HG02588 (cell line): Measurements from ENCODE around the gene RBMS3.
"Not testable (repeated sequence)": the region's sequence is repeated elsewhere in the genome, so short reads cannot be mapped to it uniquely, and the experiment has no call there.

Experiments used
- ATAC-seq: cut with Tn5 transposase; IDR thresholded peaks from one replicate; pipeline ENCODE4 v1.9.1; 2021; ENCODE audit warnings: mild to moderate bottlenecking, moderate library complexity; ENCODE audit not compliant: unreplicated experiment

Gene RBMS3

GRCh38 chr3:29382409-29382808 is 101.5 kb downstream of the RBMS3 start:
- no peak for ATAC-seq

- ATAC-seq = no peak
These were observed 102.0 kb downstream of the RBMS3 start for GRCh38 chr3:29382845-29383244.

GRCh38 chr3:29384640-29385039 is 103.8 kb downstream of the RBMS3 start:
- no peak for ATAC-seq

- no peak for ATAC-seq
These were observed 104.4 kb downstream of the RBMS3 start for GRCh38 chr3:29385046-29385830.

GRCh38 chr3:29389362-29389761 is 108.5 kb downstream of the RBMS3 start:
- ATAC-seq = no peak

GRCh38 chr3:29392625-29393388 is 111.9 kb downstream of the RBMS3 start:
- no peak for ATAC-seq

- ATAC-seq = not testable (repeated sequence)
These were observed 113.1 kb downstream of the RBMS3 start for GRCh38 chr3:29393946-29394345.

- ATAC-seq = no peak
These were observed 116.5 kb downstream of the RBMS3 start for GRCh38 chr3:29397406-29397805.

GRCh38 chr3:29398787-29399186 is 117.9 kb downstream of the RBMS3 start:
- ATAC-seq = no peak

GRCh38 chr3:29406291-29406832 is 125.5 kb downstream of the RBMS3 start:
- no peak for ATAC-seq

GRCh38 chr3:29408676-29409075 is 127.8 kb downstream of the RBMS3 start:
- ATAC-seq = no peak

- ATAC-seq = no peak
These were observed 128.5 kb downstream of the RBMS3 start for GRCh38 chr3:29409409-29409808.

GRCh38 chr3:29410220-29410619 is 129.3 kb downstream of the RBMS3 start:
- no peak for ATAC-seq

GRCh38 chr3:29410660-29411405 is 130.0 kb downstream of the RBMS3 start:
- no peak for ATAC-seq

GRCh38 chr3:29412110-29412509 is 131.2 kb downstream of the RBMS3 start:
- ATAC-seq = peak; percentile 62

GRCh38 chr3:29414468-29415224 is 133.8 kb downstream of the RBMS3 start:
- no peak for ATAC-seq

GRCh38 chr3:29415482-29416223 is 134.8 kb downstream of the RBMS3 start:
- no peak for ATAC-seq

- no peak for ATAC-seq
These were observed 135.6 kb downstream of the RBMS3 start for GRCh38 chr3:29416514-29416913.

GRCh38 chr3:29420106-29420505 is 139.2 kb downstream of the RBMS3 start:
- ATAC-seq = no peak
